Measurements from ENCODE around the gene UAP1L1. TPM values are rescaled to one million over a fixed set of nuclear protein-coding genes. Genes with fewer than 3 reads are reported as not detected.

The UAP1L1 gene
- total RNA-seq, 2 experiments from 2014 or later: 27.2 to 29.6 TPM

- ChIA-PET POLR2A (no interaction called here), CTCF (no interaction called here)
Measured at GRCh38 chr9:137099231-137099630, 21.9 kb downstream of the UAP1L1 start.

- ChIA-PET POLR2A (no interaction called here), CTCF (no interaction called here)
Measured at GRCh38 chr9:137103206-137103999, 26.1 kb downstream of the UAP1L1 start.

GRCh38 chr9:137105814-137106661 lies 28.7 kb downstream of the UAP1L1 start:
- POLR2A ChIA-PET: interaction anchor here (1.1 to 1.2 kb wide), 2 partner anchors 10 to 64 kb away, joined by 5 read pairs; partner anchors contain the start of gene LRRC26
- CTCF ChIA-PET: interaction anchor here (1.2 kb wide), 1 partner anchor 121 kb away, joined by 3 read pairs; the partner anchor contains the start of gene RNF224

GRCh38 chr9:137106662-137107250 lies 29.4 kb downstream of the UAP1L1 start:
- POLR2A ChIA-PET: interaction anchor here (0.8 to 1.1 kb wide), 2 partner anchors 63 to 116 kb away, joined by 3 to 5 read pairs; partner anchors contain the start of gene LRRC26
- CTCF ChIA-PET: interaction anchor here (0.8 to 1.1 kb wide), 2 partner anchors 11 to 130 kb away, joined by 3 read pairs; no protein-coding TSS in a partner anchor

- ChIA-PET CTCF (interaction anchor here (0.8 to 1.1 kb wide), 2 partner anchors 12 to 129 kb away, joined by 3 read pairs; no protein-coding TSS in a partner anchor), POLR2A (interaction anchor here (0.8 to 1.1 kb wide), 2 partner anchors 62 to 116 kb away, joined by 3 to 5 read pairs; partner anchors contain the start of gene LRRC26)
Measured at GRCh38 chr9:137107312-137107921, 30.1 kb downstream of the UAP1L1 start.

- ChIA-PET POLR2A (interaction anchor here (1.4 kb wide), 1 partner anchor 19 kb away, joined by 3 read pairs; no protein-coding TSS in a partner anchor), CTCF (interaction anchor here (1.1 kb wide), 1 partner anchor 12 kb away, joined by 3 read pairs; no protein-coding TSS in a partner anchor)
Measured at GRCh38 chr9:137107982-137108381, 30.7 kb downstream of the UAP1L1 start.

GRCh38 chr9:137108608-137109249 lies 31.4 kb downstream of the UAP1L1 start:
- CTCF ChIA-PET: interaction anchor here (1.2 kb wide), 1 partner anchor 128 kb away, joined by 3 read pairs; no protein-coding TSS in a partner anchor
- POLR2A ChIA-PET: interaction anchor here (0.6 to 1.4 kb wide), 2 partner anchors 20 to 225 kb away, joined by 3 to 5 read pairs; no protein-coding TSS in a partner anchor

GRCh38 chr9:137109250-137110146 lies 32.2 kb downstream of the UAP1L1 start:
- ChIA-PET CTCF (interaction anchor here (0.6 to 1.2 kb wide), 2 partner anchors 10 to 127 kb away, joined by 3 to 5 read pairs; no protein-coding TSS in a partner anchor), POLR2A (interaction anchor here (0.6 to 1.4 kb wide), 2 partner anchors 21 to 226 kb away, joined by 3 to 5 read pairs; no protein-coding TSS in a partner anchor)

- CTCF ChIA-PET: interaction anchor here (0.6 kb wide), 1 partner anchor 9 kb away, joined by 5 read pairs; no protein-coding TSS in a partner anchor
- POLR2A ChIA-PET: no interaction called here
Measured at GRCh38 chr9:137110147-137110910, 33.0 kb downstream of the UAP1L1 start.

GRCh38 chr9:137110911-137111787 lies 33.8 kb downstream of the UAP1L1 start:
- ChIA-PET CTCF (no interaction called here), POLR2A (interaction anchor here (0.8 kb wide), 1 partner anchor 24 kb away, joined by 3 read pairs; the partner anchor contains the start of gene MAN1B1)

- ChIA-PET CTCF (interaction anchor here (1.1 to 3.3 kb wide), 3 partner anchors 25 to 125 kb away, joined by 3 to 14 read pairs (median 4); partner anchors contain the start of genes MAN1B1 and RNF224), POLR2A (interaction anchor here (0.7 to 0.8 kb wide), 2 partner anchors 25 to 70 kb away, joined by 3 read pairs; partner anchors contain the start of gene MAN1B1)
Measured at GRCh38 chr9:137111788-137112563, 34.7 kb downstream of the UAP1L1 start.

- ChIA-PET CTCF (interaction anchor here (1.0 to 3.3 kb wide), 6 partner anchors 17 to 164 kb away, joined by 3 to 14 read pairs (median 4); partner anchors contain the start of genes MAN1B1 and RNF224), POLR2A (interaction anchor here (0.7 to 1.5 kb wide), 4 partner anchors 17 to 70 kb away, joined by 3 to 6 read pairs (median 4); partner anchors contain the start of gene MAN1B1)
Measured at GRCh38 chr9:137112564-137113384, 35.5 kb downstream of the UAP1L1 start.
